Midbrain (tissue), 1 donor: ENCODE measurements around the gene NT5M.

Experiments used
- DNase-seq: peaks from one replicate; lab custom pipeline; 2025; lab: John Stamatoyannopoulos, UW

The NT5M gene

GRCh38 chr17:17343896-17344506 lies 40.8 kb downstream of the NT5M start:
- DNase-seq, result no peak

GRCh38 chr17:17344507-17345293 lies 41.5 kb downstream of the NT5M start:
- DNase-seq, result peak; percentile 29

GRCh38 chr17:17345294-17345597 lies 42.1 kb downstream of the NT5M start:
- no peak for DNase-seq

GRCh38 chr17:17345686-17346427 lies 42.7 kb downstream of the NT5M start:
- DNase-seq, result no peak

GRCh38 chr17:17346428-17347233 lies 43.5 kb downstream of the NT5M start:
- DNase-seq, result no peak

- no peak for DNase-seq
Measured at GRCh38 chr17:17347234-17347955, 44.2 kb downstream of the NT5M start.

GRCh38 chr17:17347956-17348871 lies 45.0 kb downstream of the NT5M start:
- DNase-seq, result no peak

GRCh38 chr17:17348872-17349723 lies 45.9 kb downstream of the NT5M start:
- DNase-seq, result no peak

GRCh38 chr17:17349724-17350106 lies 46.5 kb downstream of the NT5M start:
- no peak for DNase-seq

- DNase-seq, result no peak
Measured at GRCh38 chr17:17350491-17351355, 47.5 kb downstream of the NT5M start.

GRCh38 chr17:17351356-17351891 lies 48.3 kb downstream of the NT5M start:
- no peak for DNase-seq

GRCh38 chr17:17351901-17352781 lies 49.0 kb downstream of the NT5M start:
- no peak for DNase-seq

- no peak for DNase-seq
Measured at GRCh38 chr17:17352836-17353624, 49.9 kb downstream of the NT5M start.

- no peak for DNase-seq
Measured at GRCh38 chr17:17353625-17354484, 50.7 kb downstream of the NT5M start.

GRCh38 chr17:17354560-17355349 lies 51.6 kb downstream of the NT5M start:
- DNase-seq, result peak; percentile 73
